GM12874 (cell line): ENCODE results near the gene DMD.

Source experiments
- CTCF ChIP-seq: IDR thresholded peaks from 2 replicates; pipeline ENCODE4 v1.5.1; 2011; ENCODE audit warnings: low read depth, mild to moderate bottlenecking, control low read depth, low read length, moderate library complexity; ENCODE audit not compliant: insufficient read depth

Gene DMD

GRCh38 chrX:31988975-31989374, 1222.4 kb downstream of the DMD start:
- no peak for TF ChIP-seq CTCF

- no peak for TF ChIP-seq CTCF
These were observed 1229.7 kb downstream of the DMD start for GRCh38 chrX:31981546-31982062.

GRCh38 chrX:31969714-31970113, 1241.6 kb downstream of the DMD start:
- no peak for TF ChIP-seq CTCF

GRCh38 chrX:31962256-31962655, 1249.1 kb downstream of the DMD start:
- TF ChIP-seq CTCF = no peak

- TF ChIP-seq CTCF = no peak
These were observed 1276.4 kb downstream of the DMD start for GRCh38 chrX:31934842-31935370.

- TF ChIP-seq CTCF = no peak
These were observed 1277.3 kb downstream of the DMD start for GRCh38 chrX:31934015-31934414.

- TF ChIP-seq CTCF = no peak
These were observed 1278.6 kb downstream of the DMD start for GRCh38 chrX:31932769-31933168.

- TF ChIP-seq CTCF = no peak
These were observed 1280.1 kb downstream of the DMD start for GRCh38 chrX:31931225-31931624.
